CD4-positive, alpha-beta T cell (primary cell): ENCODE results near the gene ARID3A. TPM values are rescaled to one million over a fixed set of nuclear protein-coding genes. Genes with fewer than 3 reads are reported as not detected.

Experiments
- ATAC-seq: fragments of 200-7000 bp; cut with Tn5 transposase; one replicate; pipeline ENCODE4 v1.10.0; 2022; ENCODE audit warnings: mild to moderate bottlenecking; ENCODE audit not compliant: poor library complexity
- CTCF ChIA-PET: fragments of 350-600 bp; sonication (Branson Sonifier 250); formaldehyde crosslinking; loops from one replicate; lab custom pipeline; 2021; ENCODE audit warnings: antibody characterized with exemption, inconsistent platforms; lab: Charles Lee
- POLR2A ChIA-PET: fragments of 350-600 bp; sonication (Branson Sonifier 250); formaldehyde crosslinking; loops from one replicate; lab custom pipeline; 2021; ENCODE audit warnings: antibody characterized with exemption, inconsistent platforms; lab: Charles Lee
- DNase-seq, 14 experiments: peaks; one replicate each; pipeline ENCODE4 v3.0.0-alpha.2; 2013 to 2020; ENCODE audit warnings: mixed read lengths in 2 of 14
- H3K27ac ChIP-seq, 2 donors: one replicate each; pipeline versions ENCODE4 v1.5.1 to v1.7.0; 2013; ENCODE audit warnings: low read length in 2 of 2, low read depth in 1 of 2, mild to moderate bottlenecking in 1 of 2
- H3K27me3 ChIP-seq, 2 experiments: 1 replicate in 1 of 2; 2 replicates in 1 of 2; pipeline versions ENCODE4 v1.6.1 to v1.7.0; 2013; ENCODE audit warnings: low read length in 2 of 2, control low read depth in 1 of 2, mild to moderate bottlenecking in 1 of 2, moderate library complexity in 1 of 2; ENCODE audit not compliant: insufficient read depth in 2 of 2, control insufficient read depth in 1 of 2
- H3K36me3 ChIP-seq: one replicate; pipeline ENCODE4 v1.6.1; 2013; ENCODE audit warnings: low read length, control low read depth; ENCODE audit not compliant: insufficient read depth
- H3K4me1 ChIP-seq: one replicate; pipeline ENCODE4 v1.6.1; 2013; ENCODE audit warnings: low read length, control low read depth; ENCODE audit not compliant: insufficient read depth
- H3K4me3 ChIP-seq: one replicate; pipeline ENCODE4 v1.5.1; 2013; ENCODE audit warnings: mild to moderate bottlenecking, low read length, moderate library complexity
- H3K9me3 ChIP-seq, 2 experiments: 1 replicate in 1 of 2; 2 replicates in 1 of 2; pipeline versions ENCODE4 v1.6.1 to v1.7.0; 2013; ENCODE audit warnings: low read length in 2 of 2, mild to moderate bottlenecking in 2 of 2, control low read depth in 1 of 2, moderate library complexity in 1 of 2; ENCODE audit not compliant: control insufficient read depth in 1 of 2, insufficient read depth in 1 of 2
- H3K27ac Mint-ChIP-seq: one replicate; pipeline ENCODE4 v1.8.0; 2020; ENCODE audit warnings: mixed read lengths
- H3K27me3 Mint-ChIP-seq: one replicate; pipeline ENCODE4 v1.8.0; 2021; ENCODE audit warnings: mixed read lengths
- H3K36me3 Mint-ChIP-seq: one replicate; pipeline ENCODE4 v1.8.0; 2021; ENCODE audit warnings: low read depth, mixed read lengths
- H3K4me1 Mint-ChIP-seq: one replicate; pipeline ENCODE4 v1.8.0; 2021; ENCODE audit warnings: low read depth, mixed read lengths
- H3K4me3 Mint-ChIP-seq: one replicate; pipeline ENCODE4 v1.8.0; 2020; ENCODE audit warnings: mild to moderate bottlenecking, mixed read lengths
- H3K9me3 Mint-ChIP-seq: one replicate; pipeline ENCODE4 v1.8.0; 2020; ENCODE audit warnings: mixed read lengths
- CTCF ChIP-seq: fragments of 200-600 bp; IDR thresholded peaks from one replicate; pipeline ENCODE4 v1.8.0; 2022; ENCODE audit warnings: antibody characterized with exemption, mild to moderate bottlenecking
- intact Hi-C, 2 experiments: fragments of 100-400 bp; cut with DNase I in 1 of 2; cut with micrococcal nuclease in 1 of 2; formaldehyde crosslinking; loops; one replicate each; pipeline versions ENCODE4 v1.15.1 to v1.9.0; 2023 to 2025; cut with DNase I, micrococcal nuclease
- total RNA-seq, 174 experiments: library from RNA in 2 of 174; stranded (reverse) in 2 of 174; gene quantifications; one replicate each; pipeline ENCODE4 v1.2.3 and lab custom pipeline; 2021 to 2026

The ARID3A gene
- total RNA-seq, 2 experiments from 2014 or later = 3.7 to 4.1 TPM

- CTCF ChIA-PET = interaction anchor here (1.1 to 5.3 kb wide), 7 partner anchors 27 to 321 kb away, joined by 3 to 52 read pairs (median 4); partner anchors contain the start of genes MED16, RNU6-9 and WDR18
- Mint-ChIP-seq H3K4me1 (peaks cover 21% of the 10 kb centered on the region), H3K4me3 (peak overlapping the region; percentile 96), H3K27ac (peak overlapping the region; percentile 96), H3K36me3 (peaks cover 4% of the 10 kb centered on the region), H3K9me3 (no peaks in the 10 kb centered on the region), H3K27me3 (peaks cover 4% of the 10 kb centered on the region)
- intact Hi-C loops = loop anchor here in 1 of 2 experiments (1.0 to 5.0 kb wide), 2 partner anchors 56 to 272 kb away; no protein-coding TSS in a partner anchor
- Histone ChIP-seq H3K27me3 (peaks cover 11 to 22% of the 10 kb centered on the region in 2 experiments), H3K4me1 (peaks cover 62% of the 10 kb centered on the region), H3K36me3 (no peaks in the 10 kb centered on the region), H3K4me3 (peak overlapping the region; percentile 43), H3K27ac (peak overlapping the region in 1 of 2 donors; percentile 41), H3K9me3 (no peaks in the 10 kb centered on the region)
- DNase-seq (peak; percentile 54 to 91 (median 72)), ATAC-seq (peak; percentile 51)
- TF ChIP-seq CTCF = no peak
- POLR2A ChIA-PET = interaction anchor here (0.9 to 3.1 kb wide), 9 partner anchors 12 to 109 kb away, joined by 3 to 40 read pairs (median 10); partner anchors contain the start of genes MED16, RNU6-9 and WDR18
Observed at GRCh38 chr19:920051-920864, 5.6 kb upstream of the ARID3A start.

GRCh38 chr19:924553-925086 lies 1.2 kb upstream of the ARID3A start:
- H3K27me3 Mint-ChIP-seq = no peaks in the 10 kb centered on the region
- no peak for TF ChIP-seq CTCF
- Histone ChIP-seq H3K27ac (no peak overlapping the region), H3K36me3 (no peaks in the 10 kb centered on the region), H3K4me3 (peak overlapping the region; percentile 83), H3K27me3 (no peaks in the 10 kb centered on the region), H3K4me1 (peaks cover 53% of the 10 kb centered on the region), H3K9me3 (no peaks in the 10 kb centered on the region)
- DNase-seq = peak in 2 of 14 experiments; percentile 43 to 49
- H3K36me3 Mint-ChIP-seq = peaks cover 4% of the 10 kb centered on the region
- ChIA-PET POLR2A (interaction anchor here (1.0 kb wide), 2 partner anchors 13 to 60 kb away, joined by 3 to 8 read pairs; partner anchors contain the start of gene WDR18), CTCF (interaction anchor here (1.1 to 5.3 kb wide), 4 partner anchors 58 to 316 kb away, joined by 3 to 33 read pairs (median 12); partner anchors contain the start of gene WDR18)
- ATAC-seq = no peak
- no peaks in the 10 kb centered on the region for H3K9me3 Mint-ChIP-seq
- peaks cover 18% of the 10 kb centered on the region for H3K4me1 Mint-ChIP-seq
- intact Hi-C loops = loop anchor here (1.0 to 5.0 kb wide), 2 partner anchors 60 to 268 kb away; partner anchors contain the start of gene WDR18 (in 1 of the 2)
- H3K27ac Mint-ChIP-seq = no peak overlapping the region
- peak overlapping the region; percentile 86 for H3K4me3 Mint-ChIP-seq

GRCh38 chr19:925087-925525 lies 729 bp upstream of the ARID3A start:
- Histone ChIP-seq H3K9me3 (no peaks in the 10 kb centered on the region), H3K4me1 (peaks cover 50% of the 10 kb centered on the region), H3K27ac (peak overlapping the region in 1 of 2 donors; percentile 60), H3K4me3 (peak overlapping the region; percentile 83), H3K36me3 (no peaks in the 10 kb centered on the region), H3K27me3 (no peaks in the 10 kb centered on the region)
- peaks cover 18% of the 10 kb centered on the region for H3K4me1 Mint-ChIP-seq
- CTCF ChIA-PET = interaction anchor here (1.1 to 3.6 kb wide), 2 partner anchors 62 to 316 kb away, joined by 3 to 17 read pairs; no protein-coding TSS in a partner anchor
- POLR2A ChIA-PET = interaction anchor here (1.0 kb wide), 2 partner anchors 13 to 59 kb away, joined by 3 to 8 read pairs; partner anchors contain the start of gene WDR18
- peak overlapping the region; percentile 86 for H3K4me3 Mint-ChIP-seq
- no peaks in the 10 kb centered on the region for H3K9me3 Mint-ChIP-seq
- no peaks in the 10 kb centered on the region for H3K27me3 Mint-ChIP-seq
- H3K27ac Mint-ChIP-seq = peak overlapping the region; percentile 36
- peak; percentile 51 for ATAC-seq
- intact Hi-C loops = loop anchor here in 1 of 2 experiments (1.0 to 5.0 kb wide), 2 partner anchors 59 to 267 kb away; partner anchors contain the start of gene WDR18
- peaks cover 4% of the 10 kb centered on the region for H3K36me3 Mint-ChIP-seq
- TF ChIP-seq CTCF = no peak
- DNase-seq = peak in 4 of 14 experiments; percentile 33 to 73 (median 54)
